ENCODE measurements around the gene PDC.

GRCh38 chr1:186498695-186499389, 37.9 kb upstream of the PDC start:
- no peak for TF ChIP-seq CTCF (IDR thresholded peaks at IDR 0.05)
- TF ChIP-seq POLR2AphosphoS5 (IDR thresholded peaks at IDR 0.05) = no peak
- no peak for TF ChIP-seq POLR2A (IDR thresholded peaks at IDR 0.05)

All from stomach (tissue), 4 donors.